ENCODE data around the gene POLD1. TPM values are rescaled to one million over a fixed set of nuclear protein-coding genes. Genes with fewer than 3 reads are reported as not detected.

POLD1 gene
- total RNA-seq, 2 donors from 2014 or later, result 106 to 127 TPM

DNA sequence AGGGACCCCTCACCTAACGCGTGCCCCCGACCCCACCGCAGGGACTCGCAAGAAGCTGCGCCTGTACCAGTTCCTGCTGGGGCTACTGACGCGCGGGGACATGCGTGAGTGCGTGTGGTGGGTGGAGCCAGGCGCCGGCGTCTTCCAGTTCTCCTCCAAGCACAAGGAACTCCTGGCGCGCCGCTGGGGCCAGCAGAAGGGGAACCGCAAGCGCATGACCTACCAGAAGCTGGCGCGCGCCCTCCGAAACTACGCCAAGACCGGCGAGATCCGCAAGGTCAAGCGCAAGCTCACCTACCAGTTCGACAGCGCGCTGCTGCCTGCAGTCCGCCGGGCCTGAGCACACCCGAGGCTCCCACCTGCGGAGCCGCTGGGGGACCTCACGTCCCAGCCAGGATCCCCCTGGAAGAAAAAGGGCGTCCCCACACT is 43.9 kb downstream of the POLD1 start:
- peak overlapping the region; percentile 44 for H3K4me3 Mint-ChIP-seq
- H3K27ac ChIP-seq (ENCODE audit: low read depth, low read length), result no peak overlapping the region
- peaks cover 8% of the 10 kb centered on the region for H3K4me1 Mint-ChIP-seq
- WGBS, 2 experiments (ENCODE audit: insufficient coverage in 1 of 2, insufficient read length in 1 of 2), result 86 to 90% methylated on average over 34 to 38 of the region's 38 CpGs
- DNase-seq, result peak; percentile 91
- peaks cover 34% of the 10 kb centered on the region for H3K27me3 Mint-ChIP-seq (ENCODE audit: insufficient read depth)
- no peak overlapping the region for H3K27ac Mint-ChIP-seq
- no peak overlapping the region for H3K4me3 ChIP-seq (ENCODE audit: low read length)
- no peaks in the 10 kb centered on the region for H3K9me3 Mint-ChIP-seq
- H3K9me3 ChIP-seq (ENCODE audit: control insufficient read depth, low read length), result no peaks in the 10 kb centered on the region
- no peaks in the 10 kb centered on the region for H3K27me3 ChIP-seq (ENCODE audit: control insufficient read depth, insufficient read depth, low read length, poor library complexity, severe bottlenecking)
- TF ChIP-seq, protein P1, sequence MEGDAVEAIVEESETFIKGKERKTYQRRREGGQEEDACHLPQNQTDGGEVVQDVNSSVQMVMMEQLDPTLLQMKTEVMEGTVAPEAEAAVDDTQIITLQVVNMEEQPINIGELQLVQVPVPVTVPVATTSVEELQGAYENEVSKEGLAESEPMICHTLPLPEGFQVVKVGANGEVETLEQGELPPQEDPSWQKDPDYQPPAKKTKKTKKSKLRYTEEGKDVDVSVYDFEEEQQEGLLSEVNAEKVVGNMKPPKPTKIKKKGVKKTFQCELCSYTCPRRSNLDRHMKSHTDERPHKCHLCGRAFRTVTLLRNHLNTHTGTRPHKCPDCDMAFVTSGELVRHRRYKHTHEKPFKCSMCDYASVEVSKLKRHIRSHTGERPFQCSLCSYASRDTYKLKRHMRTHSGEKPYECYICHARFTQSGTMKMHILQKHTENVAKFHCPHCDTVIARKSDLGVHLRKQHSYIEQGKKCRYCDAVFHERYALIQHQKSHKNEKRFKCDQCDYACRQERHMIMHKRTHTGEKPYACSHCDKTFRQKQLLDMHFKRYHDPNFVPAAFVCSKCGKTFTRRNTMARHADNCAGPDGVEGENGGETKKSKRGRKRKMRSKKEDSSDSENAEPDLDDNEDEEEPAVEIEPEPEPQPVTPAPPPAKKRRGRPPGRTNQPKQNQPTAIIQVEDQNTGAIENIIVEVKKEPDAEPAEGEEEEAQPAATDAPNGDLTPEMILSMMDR (conservative IDR thresholded peaks at IDR 0.05), result no peak
- H3K4me1 ChIP-seq (ENCODE audit: control insufficient read depth, insufficient read depth, low read length), result no peaks in the 10 kb centered on the region
- H3K36me3 Mint-ChIP-seq (ENCODE audit: low read depth), result no peaks in the 10 kb centered on the region
- no peaks in the 10 kb centered on the region for H3K36me3 ChIP-seq (ENCODE audit: control insufficient read depth, insufficient read depth, low read length)
- no peak overlapping the region for H3K9ac ChIP-seq (ENCODE audit: extremely low read depth, low read length, poor library complexity, severe bottlenecking)

DNA sequence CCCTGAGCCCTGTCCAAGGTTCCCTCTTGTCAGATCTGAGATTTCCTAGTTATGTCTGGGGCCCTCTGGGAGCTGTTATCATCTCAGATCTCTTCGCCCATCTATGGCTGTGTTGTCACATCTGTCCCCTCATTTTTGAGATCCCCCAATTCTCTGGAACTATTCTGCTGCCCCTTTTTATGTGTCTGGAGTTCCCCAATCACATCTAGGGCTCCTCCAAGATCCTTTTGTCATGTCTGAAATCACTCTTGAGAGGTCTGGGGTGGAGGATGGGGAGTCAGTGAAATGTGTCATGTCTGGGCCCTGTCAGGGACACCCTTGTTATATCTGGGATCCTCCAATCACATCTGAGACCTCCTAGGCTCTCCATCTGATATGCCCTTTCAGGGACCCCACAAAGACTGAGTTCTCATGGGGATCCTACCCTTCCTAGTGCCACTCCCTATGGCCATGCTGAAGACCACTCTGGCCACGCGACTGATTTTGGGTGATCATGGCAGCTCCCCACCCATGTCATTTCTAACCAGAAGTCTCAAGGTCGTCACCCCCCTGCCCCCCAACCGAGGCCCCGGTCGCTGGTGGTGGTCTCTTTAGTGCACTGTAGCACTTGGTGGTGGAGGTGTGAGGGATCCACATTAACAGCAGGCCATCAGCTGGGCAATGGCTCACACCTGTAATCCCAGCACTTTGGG is 44.8 kb downstream of the POLD1 start:
- DNase-seq, result peak; percentile 40
- H3K9me3 ChIP-seq (ENCODE audit: control insufficient read depth, low read length), result no peaks in the 10 kb centered on the region
- Mint-ChIP-seq H3K9me3 (no peaks in the 10 kb centered on the region), H3K27me3 (ENCODE audit: insufficient read depth) (peaks cover 34% of the 10 kb centered on the region), H3K27ac (no peak overlapping the region), H3K36me3 (ENCODE audit: low read depth) (no peaks in the 10 kb centered on the region), H3K4me3 (no peak overlapping the region), H3K4me1 (peaks cover 8% of the 10 kb centered on the region)
- H3K4me3 ChIP-seq (ENCODE audit: low read length), result no peak overlapping the region
- TF ChIP-seq, protein P1 (conservative IDR thresholded peaks at IDR 0.05), result no peak
- 86 to 92% methylated on average over 4 to 7 of the region's 7 CpGs for WGBS, 2 experiments (ENCODE audit: insufficient coverage in 1 of 2, insufficient read length in 1 of 2)
- no peaks in the 10 kb centered on the region for H3K4me1 ChIP-seq (ENCODE audit: control insufficient read depth, insufficient read depth, low read length)
- no peak overlapping the region for H3K27ac ChIP-seq (ENCODE audit: low read depth, low read length)
- no peaks in the 10 kb centered on the region for H3K27me3 ChIP-seq (ENCODE audit: control insufficient read depth, insufficient read depth, low read length, poor library complexity, severe bottlenecking)
- no peaks in the 10 kb centered on the region for H3K36me3 ChIP-seq (ENCODE audit: control insufficient read depth, insufficient read depth, low read length)
- H3K9ac ChIP-seq (ENCODE audit: extremely low read depth, low read length, poor library complexity, severe bottlenecking), result no peak overlapping the region

DNA sequence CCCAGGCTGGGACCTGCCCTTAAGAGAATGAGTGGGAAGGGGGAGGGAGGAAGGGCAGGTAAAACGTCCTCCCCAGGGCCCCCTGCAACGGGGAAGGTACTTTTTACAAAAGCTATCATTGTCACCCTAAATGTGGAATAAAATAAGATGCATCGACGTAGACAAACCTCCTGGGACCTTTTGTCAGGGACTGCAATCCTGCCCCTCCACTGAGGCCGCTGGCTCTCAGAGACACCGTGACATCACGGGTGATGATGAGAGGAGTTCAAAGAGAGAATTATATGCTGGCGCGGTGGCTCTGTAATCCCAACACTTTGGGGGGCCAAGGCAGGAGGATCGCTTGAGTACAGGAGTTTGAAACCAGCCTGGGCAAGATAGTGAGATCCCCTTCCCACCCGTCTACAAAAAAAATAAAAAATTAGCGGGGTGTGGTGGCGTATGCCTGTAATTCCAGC is 46.8 kb downstream of the POLD1 start:
- peak overlapping the region; percentile 81 for H3K4me3 ChIP-seq (ENCODE audit: low read length)
- H3K4me1 ChIP-seq (ENCODE audit: control insufficient read depth, insufficient read depth, low read length), result no peaks in the 10 kb centered on the region
- H3K9me3 Mint-ChIP-seq, result no peaks in the 10 kb centered on the region
- H3K27me3 ChIP-seq (ENCODE audit: control insufficient read depth, insufficient read depth, low read length, poor library complexity, severe bottlenecking), result no peaks in the 10 kb centered on the region
- H3K4me3 Mint-ChIP-seq, result peak overlapping the region; percentile 74
- H3K27me3 Mint-ChIP-seq (ENCODE audit: insufficient read depth), result peaks cover 36% of the 10 kb centered on the region
- H3K9me3 ChIP-seq (ENCODE audit: control insufficient read depth, low read length), result no peaks in the 10 kb centered on the region
- no peaks in the 10 kb centered on the region for H3K36me3 Mint-ChIP-seq (ENCODE audit: low read depth)
- 76 to 78% methylated on average over 10 to 13 of the region's 13 CpGs for whole genome bisulfite sequencing, 2 experiments (ENCODE audit: insufficient coverage in 1 of 2, insufficient read length in 1 of 2)
- peaks cover 8% of the 10 kb centered on the region for H3K4me1 Mint-ChIP-seq
- no peaks in the 10 kb centered on the region for H3K36me3 ChIP-seq (ENCODE audit: control insufficient read depth, insufficient read depth, low read length)
- TF ChIP-seq, protein P1 (conservative IDR thresholded peaks at IDR 0.05), result no peak
- no peak for DNase-seq
- H3K27ac Mint-ChIP-seq, result peak overlapping the region; percentile 90
- H3K9ac ChIP-seq (ENCODE audit: extremely low read depth, low read length, poor library complexity, severe bottlenecking), result peak overlapping the region; percentile 45
- H3K27ac ChIP-seq (ENCODE audit: low read depth, low read length), result no peak overlapping the region
